HG03520 (cell line): ENCODE results near the gene SSUH2.
"Not testable (repeated sequence)": the region's sequence is repeated elsewhere in the genome, so short reads cannot be mapped to it uniquely, and the experiment has no call there.

ENCODE experiments used
- ATAC-seq: cut with Tn5 transposase; IDR thresholded peaks from one replicate; pipeline ENCODE4 v1.9.1; 2021; ENCODE audit warnings: mild to moderate bottlenecking, moderate library complexity; ENCODE audit not compliant: unreplicated experiment

The SSUH2 gene

DNA sequence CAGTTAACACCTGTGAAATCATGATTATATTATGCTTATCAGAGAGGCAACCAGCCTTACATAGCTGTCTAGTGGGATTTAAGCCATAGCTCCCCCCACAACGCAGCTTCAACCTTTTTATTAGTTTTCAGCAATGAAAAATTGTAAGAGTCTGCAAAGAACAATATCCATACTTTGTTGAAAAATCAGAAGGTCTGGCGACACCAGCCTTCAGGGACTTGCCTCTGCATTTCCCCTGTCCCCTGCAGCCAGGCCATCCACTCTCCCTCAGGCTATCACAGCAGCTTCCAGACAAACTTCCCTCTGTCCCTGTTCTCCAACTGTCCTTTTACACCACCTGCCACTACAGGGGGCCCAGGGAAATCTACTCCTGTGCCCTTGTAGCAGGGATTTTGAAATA lies 59.9 kb downstream of the SSUH2 start:
- ATAC-seq = no peak

DNA sequence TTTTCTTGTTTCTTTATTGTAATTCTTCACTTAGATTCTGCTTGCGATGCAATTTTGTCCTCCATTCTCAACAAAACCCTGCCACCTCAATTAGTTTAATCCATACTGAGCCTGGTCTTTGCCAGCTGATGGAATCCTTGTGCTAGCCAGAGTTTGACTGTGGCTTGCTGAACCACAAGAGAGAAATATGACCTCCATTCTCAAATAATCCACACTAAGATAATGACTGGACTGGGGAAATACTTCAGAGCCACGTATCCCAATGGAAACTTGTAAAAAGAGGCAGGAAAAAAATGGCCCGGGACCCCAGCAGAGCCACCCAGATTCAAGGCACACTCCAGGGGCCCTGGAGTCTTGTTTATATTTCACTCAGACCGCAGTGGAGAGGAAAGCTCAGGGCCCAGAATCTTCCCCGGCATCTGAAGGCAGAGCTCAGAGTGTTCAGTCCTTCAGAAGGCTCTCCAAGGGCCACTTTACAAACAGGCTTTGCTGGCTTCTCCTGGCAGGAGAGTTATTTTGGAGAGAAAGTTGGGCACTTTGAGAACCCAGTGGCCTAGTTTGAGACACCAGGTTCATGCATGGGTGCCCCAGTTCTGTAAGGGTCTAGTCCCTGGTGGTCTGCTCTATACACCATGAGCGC lies 62.7 kb downstream of the SSUH2 start:
- ATAC-seq = no peak

DNA sequence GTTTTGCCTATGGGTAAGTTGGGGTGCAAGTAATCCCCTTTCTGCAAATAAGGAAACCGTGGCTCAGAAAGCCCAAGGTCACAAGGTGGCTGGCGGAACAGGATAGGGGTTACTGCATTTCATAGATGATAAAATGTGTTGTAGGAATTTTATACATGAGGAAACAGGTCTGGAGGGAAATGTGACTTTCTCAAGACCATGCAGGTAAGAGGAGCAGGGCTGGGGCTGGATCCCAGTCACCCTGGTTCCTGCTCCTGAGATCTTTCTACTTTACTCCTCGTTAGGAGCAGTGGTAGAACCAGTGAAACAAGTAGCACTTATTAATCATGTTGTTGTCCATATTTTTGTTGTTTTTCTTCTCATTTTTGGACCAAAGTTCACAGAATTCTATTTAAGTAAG lies 63.2 kb downstream of the SSUH2 start:
- no peak for ATAC-seq

DNA sequence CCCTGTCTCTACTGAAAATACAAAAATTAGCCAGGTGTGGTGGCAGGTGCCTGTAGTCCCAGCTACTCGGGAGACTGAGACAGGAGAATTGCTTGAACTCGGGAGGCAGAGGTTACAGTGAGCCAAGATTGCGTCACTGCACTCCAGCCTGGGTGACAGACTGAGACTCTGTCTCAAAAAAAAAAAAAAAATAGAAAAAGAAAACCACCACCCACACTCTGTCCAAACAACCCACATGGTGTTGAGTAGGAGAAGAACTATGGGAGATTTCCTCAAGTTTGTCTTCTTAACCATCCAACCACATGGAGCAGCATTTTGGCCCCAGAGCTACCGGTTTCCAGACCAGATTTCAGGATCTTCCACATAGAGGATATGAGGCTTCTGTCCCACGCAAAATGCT lies 64.2 kb downstream of the SSUH2 start:
- ATAC-seq = not testable (repeated sequence)

DNA sequence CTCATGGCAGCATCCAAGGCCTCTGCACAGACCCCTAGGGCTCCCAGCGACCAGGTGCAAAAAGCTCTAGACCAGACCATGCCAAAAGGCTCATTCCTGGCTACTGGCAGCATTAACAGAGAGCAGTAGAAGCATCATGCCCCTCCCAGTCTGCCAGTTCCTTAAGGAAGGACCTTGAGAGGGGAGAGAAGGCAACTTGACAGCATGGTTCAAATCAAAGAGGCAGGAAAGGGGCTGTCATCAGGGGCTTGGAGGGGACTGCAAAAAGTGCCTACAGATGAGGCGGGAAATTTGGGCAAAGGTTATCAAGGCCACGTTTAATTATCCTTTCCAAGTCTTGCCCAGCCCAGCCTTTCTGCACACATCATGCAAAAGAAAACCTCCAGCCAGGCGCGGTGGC lies 64.7 kb downstream of the SSUH2 start:
- no peak for ATAC-seq

DNA sequence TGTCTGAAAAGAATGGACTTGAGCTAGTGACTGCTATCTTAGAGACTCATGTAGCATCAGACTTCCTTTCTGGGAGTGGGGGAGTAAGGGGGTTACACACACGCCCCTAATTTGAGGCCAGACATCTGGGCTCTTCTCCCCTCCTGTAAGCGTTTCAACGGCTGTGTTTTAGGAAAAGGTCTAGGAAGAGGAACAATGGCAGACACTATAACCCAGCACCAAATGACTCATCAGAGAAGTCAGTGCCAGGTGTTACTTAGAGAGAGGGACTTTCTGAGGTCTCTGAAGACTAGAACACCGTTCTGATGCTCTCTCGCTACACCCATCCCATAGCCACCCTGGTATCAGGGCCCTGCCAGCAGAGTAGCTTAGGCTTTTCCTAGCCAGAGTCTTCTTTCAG lies 65.5 kb downstream of the SSUH2 start:
- peak; percentile 96 for ATAC-seq

DNA sequence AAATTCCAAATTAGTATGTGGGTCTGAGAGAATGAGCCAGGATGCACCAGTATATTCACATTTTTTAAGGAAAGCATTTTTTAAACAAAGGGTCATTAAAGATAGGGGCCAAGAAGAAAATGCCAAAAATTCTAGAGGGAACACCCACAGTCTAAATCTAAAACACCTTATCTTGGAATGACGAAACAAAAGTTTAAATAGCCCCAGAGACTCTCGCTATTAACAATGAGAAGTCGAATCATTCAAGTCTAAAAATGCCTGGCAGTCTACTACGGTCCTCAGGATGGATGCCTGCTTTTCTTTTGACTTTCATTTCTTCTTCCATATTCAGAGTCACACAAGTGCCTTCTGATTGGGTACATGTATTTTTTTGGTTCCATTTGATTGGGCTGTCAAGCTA lies 66.3 kb downstream of the SSUH2 start:
- ATAC-seq = no peak

DNA sequence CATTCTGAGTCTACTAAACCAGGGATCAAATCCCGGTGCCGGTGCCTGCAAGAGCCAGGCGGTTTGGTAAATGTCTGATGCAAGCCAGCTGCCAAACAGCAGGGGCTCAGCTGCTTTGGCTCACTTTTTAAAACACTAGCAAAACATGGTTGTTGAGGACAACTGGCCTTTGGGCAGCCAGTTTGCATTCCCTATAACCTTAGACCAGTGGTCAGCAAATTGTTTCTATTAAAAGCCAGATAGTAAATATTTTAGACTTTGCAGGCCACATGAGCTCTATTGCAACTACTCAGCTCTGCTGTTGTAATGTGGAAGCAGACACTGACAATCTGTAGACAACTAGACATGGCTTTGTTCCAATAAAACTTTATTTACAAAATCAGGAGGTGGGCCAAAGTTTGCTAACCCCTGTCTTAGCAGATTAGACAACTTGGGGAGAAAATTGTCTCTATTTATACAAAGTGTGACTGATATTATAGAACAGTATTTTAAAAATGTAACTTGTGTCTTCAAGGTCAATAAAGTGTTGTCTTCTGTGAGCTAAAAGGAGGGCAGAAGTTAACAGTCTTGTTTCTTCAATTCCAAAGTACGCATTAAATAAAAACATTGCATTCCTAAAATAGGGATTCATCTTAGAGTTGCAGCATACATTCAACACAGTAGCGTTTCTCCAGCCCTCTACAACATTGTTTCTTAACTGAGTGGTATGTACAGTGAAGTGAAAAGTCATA lies 67.6 kb downstream of the SSUH2 start:
- ATAC-seq = no peak

DNA sequence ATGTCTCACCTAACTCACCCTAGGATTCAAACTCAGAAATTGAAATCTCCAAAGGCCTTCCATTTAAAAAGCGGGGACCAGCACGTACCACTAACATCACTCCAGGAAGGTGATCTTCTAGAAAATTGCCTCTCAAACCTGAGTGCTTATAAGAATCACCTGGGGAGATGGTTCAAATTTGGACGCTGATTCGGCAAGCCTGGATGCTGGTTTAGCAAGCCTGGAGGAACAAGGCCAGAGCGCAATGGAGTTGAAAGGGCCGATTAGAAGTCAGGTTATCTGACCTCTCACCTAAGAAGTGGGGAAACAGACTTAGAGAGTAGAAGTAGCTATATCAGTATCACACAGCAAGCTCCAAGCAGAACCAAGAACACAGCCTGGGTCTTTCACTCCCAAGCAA lies 68.2 kb downstream of the SSUH2 start:
- no peak for ATAC-seq

DNA sequence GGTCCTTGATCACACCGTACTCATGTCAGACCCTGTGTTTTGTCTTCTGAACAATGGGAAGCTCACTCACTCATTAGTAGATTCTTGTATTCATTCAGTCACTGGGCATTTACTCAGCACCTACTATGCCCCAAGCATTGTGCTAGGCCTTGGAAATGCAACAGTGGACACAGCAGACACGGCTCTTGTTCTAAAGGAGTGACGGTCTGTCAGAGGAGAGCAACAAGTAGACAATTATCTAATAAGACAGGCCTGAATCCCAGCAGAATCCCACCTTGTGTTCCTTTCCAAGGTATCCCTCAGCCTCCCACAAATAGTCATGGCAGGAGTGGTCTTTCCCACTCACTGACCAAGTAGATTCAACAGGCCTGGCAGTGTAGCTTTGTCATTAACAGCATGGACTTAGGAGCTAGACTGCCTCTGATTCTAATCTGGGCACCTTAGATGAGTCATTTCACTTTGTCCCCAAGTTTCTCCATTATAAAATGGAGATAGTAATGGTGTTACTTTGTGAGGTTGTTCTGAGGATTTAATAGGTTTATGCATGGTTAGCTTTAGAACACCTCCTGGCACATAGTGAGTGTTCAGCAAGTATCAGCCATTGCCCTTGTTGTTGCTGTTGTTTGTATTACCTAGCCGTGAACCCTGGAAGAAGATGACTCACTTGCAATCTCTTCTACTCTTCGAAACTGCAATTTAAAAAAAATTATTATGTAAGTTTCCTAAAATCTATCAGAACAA lies 69.1 kb downstream of the SSUH2 start:
- no peak for ATAC-seq

DNA sequence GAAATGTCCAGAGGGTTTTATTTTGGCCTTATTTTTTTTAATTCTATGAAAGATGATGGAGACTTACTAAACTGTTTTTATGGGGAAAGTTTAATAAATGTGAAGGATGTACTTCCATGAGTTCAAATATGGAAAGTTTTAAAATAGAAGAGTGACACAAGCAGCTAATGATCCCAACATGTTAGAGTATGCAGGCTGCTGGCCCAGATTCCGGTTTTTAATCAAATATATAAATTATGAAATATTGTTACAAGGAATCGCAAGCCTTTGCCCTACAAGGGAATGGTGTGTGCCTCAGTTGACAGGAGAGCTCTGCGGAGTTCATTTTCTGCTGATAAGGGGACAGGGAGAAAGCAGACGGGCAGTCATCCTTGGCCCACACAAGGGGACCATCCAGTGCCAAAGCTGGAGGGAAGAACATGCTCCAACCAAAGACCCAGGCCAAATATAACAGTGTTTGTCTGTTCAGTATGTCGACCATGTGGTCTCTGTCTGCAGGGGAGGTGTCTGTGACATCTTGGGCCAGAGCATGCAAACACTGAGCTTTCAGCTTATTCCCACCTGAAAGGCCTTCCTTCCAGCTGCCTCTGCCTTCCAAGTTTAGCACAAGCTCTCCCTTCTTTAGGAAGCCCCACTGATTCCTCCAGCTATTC lies 69.8 kb downstream of the SSUH2 start:
- no peak for ATAC-seq

DNA sequence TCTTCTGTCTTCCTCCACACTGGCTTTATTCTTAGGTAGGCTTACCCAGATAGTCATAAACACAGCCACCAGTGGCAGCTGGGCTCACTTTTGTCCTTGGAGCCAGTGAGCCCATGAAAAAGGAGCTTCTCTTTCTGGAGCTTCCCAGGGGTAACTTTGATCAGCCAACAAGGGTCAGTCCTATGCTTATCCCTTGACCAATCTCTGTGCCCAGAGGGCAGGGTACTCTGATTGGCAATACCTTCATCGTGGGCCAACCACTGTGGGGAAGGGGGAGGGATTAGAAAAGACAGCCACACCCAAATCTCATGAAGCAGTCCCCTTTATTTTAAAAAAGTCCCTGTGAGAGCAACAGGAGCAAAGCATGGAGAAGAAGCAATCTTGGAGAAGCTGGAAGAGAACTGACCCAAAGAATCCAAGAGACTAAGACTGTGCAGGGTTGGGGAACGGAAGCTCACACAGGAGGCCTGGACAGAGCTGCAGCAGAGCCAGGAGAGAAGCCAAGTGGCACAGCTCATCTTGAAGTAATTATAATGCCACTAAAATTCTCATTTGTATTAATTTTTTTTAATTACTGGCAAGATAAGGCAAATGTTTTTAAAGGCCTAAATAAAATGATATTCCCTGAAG lies 70.4 kb downstream of the SSUH2 start:
- ATAC-seq = no peak

DNA sequence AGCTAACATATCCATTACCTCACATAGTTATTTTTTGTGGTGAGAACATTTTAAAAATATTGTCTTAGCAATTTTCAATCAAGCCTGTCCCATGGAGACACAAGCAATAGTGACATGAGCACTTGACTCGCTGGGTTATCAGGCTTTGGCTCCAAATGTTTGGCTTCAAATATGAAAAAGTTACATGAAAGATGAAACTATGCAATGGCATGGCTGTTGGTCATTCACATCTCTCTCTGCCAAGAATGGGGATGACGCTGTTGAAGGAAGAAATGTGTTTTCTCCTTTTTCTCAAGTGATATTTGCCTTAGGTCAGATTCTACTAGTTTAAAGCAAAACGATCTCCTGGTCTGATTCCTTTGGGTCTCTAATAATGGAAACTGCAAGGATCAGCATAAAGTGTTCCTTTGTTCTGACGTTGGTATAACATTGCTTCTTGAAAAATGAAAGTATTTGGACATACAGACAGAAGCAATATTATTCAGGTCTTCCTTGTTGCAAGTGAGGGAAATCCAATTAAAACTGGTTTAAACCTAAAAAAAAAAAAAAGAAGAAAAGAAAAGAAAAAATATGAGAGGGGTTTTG lies 71.2 kb downstream of the SSUH2 start:
- no peak for ATAC-seq

DNA sequence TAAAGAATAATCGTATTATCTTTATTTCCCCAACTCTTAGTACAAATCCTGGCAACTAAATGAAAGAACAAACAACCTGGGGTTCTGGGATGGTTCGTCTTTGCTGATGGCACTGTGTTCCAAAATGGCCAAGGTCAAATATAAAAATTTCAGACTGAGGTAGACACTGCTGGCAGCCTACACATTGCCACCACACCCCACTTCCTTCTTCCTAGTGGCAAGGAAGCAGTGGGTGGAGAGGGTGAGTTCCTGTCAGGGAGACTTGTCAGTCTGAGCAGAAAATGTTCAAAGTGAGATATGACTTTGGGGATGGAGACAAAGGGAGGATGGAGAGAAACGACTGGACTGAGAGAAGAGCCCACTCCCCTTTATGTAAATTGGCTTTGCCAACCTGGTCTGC lies 73.3 kb downstream of the SSUH2 start:
- no peak for ATAC-seq
